HG03139 (cell line): ENCODE results near the gene APOL1.
"Not testable (repeated sequence)": the region's sequence is repeated elsewhere in the genome, so short reads cannot be mapped to it uniquely, and the experiment has no call there.

Experiments used
- ATAC-seq: cut with Tn5 transposase; IDR thresholded peaks from one replicate; pipeline ENCODE4 v1.9.1; 2021; ENCODE audit not compliant: unreplicated experiment

The APOL1 gene

GRCh38 chr22:36243986-36244385 lies 8.9 kb upstream of the APOL1 start:
- no peak for ATAC-seq

GRCh38 chr22:36244522-36245391 lies 8.2 kb upstream of the APOL1 start:
- no peak for ATAC-seq

DNA sequence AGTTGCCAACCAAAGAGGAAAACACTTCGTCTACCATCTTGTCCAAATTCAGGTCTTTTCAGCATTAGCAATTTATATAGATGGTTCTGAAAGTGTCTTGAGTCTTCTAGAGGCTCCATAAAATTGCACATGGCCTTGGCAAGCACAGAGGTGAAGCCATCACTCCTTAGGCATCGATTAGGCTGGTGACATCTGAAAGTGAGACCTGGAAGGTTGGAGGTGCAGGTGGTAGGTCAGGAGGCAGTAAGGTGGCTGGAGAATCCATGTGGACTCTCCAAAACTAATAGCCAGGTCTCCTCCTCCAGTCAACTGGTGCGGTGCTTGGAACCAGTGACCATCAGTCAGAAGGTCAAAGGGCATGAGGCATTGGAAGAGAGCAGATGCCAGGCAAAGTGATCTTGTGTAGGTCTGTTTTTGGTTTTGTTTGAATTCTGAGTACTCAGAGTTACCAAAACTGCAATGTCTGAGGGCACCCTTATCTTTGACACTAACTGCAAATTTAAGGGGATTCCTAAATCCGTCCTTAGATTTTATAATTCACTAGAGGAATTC lies 7.1 kb upstream of the APOL1 start:
- no peak for ATAC-seq

GRCh38 chr22:36246718-36247117 lies 6.2 kb upstream of the APOL1 start:
- ATAC-seq: no peak

GRCh38 chr22:36247955-36248354 lies 5.0 kb upstream of the APOL1 start:
- no peak for ATAC-seq

DNA sequence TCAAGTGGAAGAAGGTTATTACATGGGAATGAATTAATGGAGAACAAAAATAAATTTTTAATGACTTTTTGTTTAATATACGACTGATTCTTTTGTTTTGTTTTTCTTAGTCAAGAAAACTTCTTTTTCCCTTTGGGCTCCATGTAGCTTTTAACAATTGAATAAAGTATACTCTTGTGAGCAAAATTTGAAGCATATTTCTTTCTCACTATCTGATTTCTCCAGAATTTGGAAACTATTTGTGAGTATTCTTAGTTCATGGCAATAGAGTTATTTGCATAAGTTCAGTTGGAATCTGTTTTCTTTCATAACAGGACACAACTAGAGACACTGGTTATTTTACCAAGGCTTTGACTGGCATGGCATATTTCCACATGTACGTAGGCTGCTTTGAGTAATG lies 3.8 kb upstream of the APOL1 start:
- no peak for ATAC-seq

DNA sequence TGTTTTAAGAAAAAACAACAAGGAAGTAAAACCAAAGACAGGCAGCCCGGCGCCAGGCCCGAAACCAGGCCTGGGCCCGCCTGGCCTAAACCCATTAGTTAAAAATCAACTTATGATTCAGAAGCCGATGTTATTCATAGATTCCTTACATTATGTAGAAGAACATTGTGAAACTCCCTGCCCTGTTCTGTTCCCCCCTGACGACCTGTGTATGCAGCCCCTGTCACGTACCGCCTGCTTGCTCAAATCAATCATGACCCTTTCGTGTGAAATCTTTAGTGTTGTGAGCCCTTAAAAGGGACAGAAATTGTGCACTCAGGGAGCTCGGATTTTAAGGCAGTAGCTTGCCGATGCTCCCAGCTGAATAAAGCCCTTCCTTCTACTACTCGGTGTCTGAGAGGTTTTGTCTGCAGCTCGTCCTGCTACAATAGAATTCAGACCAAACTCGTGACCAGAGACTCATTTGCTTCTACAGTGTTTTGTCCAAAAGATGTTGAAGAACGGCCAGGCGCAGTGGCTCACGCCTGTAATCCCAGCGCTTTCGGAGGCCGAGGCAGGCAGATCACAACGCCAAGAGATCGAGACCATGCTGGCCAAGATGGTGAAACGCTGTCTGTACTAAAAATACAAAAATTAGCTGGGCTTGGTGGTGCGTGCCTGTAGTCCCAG lies 2.5 kb upstream of the APOL1 start:
- not testable (repeated sequence) for ATAC-seq

GRCh38 chr22:36251979-36252608 lies 839 bp upstream of the APOL1 start:
- not testable (repeated sequence) for ATAC-seq

- no peak for ATAC-seq
Observed at GRCh38 chr22:36253523-36254490, 874 bp downstream of the APOL1 start.

- not testable (repeated sequence) for ATAC-seq
Observed at GRCh38 chr22:36255572-36255971, 2.6 kb downstream of the APOL1 start.

DNA sequence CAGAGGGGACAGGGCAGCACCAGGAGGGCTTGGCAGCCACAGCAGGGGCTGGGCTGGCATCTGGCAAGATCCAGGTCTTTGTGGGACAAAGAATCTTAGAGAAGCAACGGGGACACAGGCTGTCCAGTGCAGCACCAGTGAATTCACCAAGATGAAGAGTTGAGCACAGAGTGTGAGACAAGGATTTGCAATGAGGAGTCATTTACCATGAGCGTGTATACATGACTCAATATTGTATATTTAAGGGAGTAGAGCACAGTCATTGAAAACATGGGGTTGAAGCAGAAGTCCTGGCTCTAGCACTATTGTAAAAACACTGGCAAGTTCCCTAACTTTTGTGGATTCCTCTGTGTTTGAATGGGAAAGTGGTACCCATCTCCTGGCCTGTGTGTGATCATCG lies 3.5 kb downstream of the APOL1 start:
- no peak for ATAC-seq

DNA sequence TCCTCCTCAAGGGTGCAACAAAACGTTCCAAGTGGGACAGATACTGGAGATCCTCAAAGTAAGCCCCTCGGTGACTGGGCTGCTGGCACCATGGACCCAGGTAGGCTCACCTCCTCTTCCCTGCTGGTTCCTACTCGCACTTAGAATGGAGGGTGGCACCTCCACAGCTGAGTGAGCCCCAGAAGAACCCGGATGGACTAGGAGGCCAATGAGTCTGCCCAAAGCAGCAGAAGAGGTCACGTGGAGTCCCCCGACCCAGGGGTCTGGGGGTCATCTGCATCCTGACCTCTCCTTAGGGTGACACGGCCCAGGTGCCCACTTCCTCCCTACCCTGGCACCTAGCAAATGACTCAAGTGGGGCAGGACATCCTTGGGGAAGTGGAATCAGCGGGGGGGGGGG lies 4.4 kb downstream of the APOL1 start:
- no peak for ATAC-seq

- no peak for ATAC-seq
Observed at GRCh38 chr22:36257948-36258670, 5.2 kb downstream of the APOL1 start.

- ATAC-seq: no peak
Observed at GRCh38 chr22:36258701-36259614, 6.0 kb downstream of the APOL1 start.

GRCh38 chr22:36259615-36260300 lies 6.8 kb downstream of the APOL1 start:
- ATAC-seq: no peak

DNA sequence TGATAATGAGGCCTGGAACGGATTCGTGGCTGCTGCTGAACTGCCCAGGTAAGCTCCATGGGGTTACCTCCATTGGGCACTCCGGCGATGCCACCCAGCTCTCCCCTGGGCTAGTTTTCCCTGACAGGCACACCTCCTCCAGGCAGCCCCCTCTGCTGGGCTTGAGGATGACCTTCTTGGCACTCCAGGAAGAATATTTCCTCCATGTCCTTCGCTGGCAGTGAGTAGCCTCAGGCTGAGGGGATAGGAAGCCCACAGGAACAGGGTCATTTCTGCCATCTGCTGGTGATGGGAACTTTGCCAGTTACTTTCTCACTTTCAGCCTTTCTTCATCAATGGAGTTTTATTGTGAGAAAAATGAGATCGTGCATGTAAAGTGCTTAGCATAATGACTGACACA lies 8.7 kb downstream of the APOL1 start:
- ATAC-seq: not testable (repeated sequence)

DNA sequence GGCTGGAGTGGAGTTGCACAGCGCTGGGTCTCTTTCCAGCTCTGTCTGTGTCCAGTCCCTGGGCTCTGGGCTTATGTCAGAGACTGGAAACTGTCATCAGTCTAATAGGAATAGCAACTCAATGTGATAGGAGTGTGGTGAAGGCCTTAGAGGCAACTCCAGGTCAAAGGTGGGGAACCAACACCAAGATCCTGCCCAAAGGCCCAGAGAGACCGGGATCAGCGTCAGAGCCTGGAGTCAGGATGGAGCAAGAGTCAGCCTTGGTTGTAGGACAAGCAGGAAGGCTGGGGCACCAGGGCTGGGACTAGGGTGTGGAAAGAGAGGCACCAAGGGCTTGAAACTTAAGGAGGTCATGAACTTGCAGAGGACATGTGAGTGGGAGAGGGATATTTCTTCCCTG lies 9.4 kb downstream of the APOL1 start:
- not testable (repeated sequence) for ATAC-seq

GRCh38 chr22:36263216-36263673 lies 10.3 kb downstream of the APOL1 start:
- ATAC-seq: not testable (repeated sequence)
